Activated CD4-positive, alpha-beta T cell treated with anti-CD3 and anti-CD28 coated beads for 36 hours (primary cell): ENCODE data around the gene CDC37L1. TPM values are rescaled to one million over a fixed set of nuclear protein-coding genes. Genes with fewer than 3 reads are reported as not detected.

Experiments
- ATAC-seq: fragments of 200-7000 bp; cut with Tn5 transposase; one replicate; pipeline ENCODE4 v1.10.0; 2021; ENCODE audit warnings: mild to moderate bottlenecking, moderate library complexity
- CTCF ChIA-PET: fragments of 350-600 bp; sonication (Branson Sonifier 250); formaldehyde crosslinking; loops from one replicate; lab custom pipeline; 2021; ENCODE audit warnings: antibody characterized with exemption; lab: Charles Lee
- POLR2A ChIA-PET: fragments of 350-600 bp; sonication (Branson Sonifier 250); formaldehyde crosslinking; loops from one replicate; lab custom pipeline; 2021; ENCODE audit warnings: antibody characterized with exemption, inconsistent platforms; lab: Charles Lee
- DNase-seq: peaks from one replicate; pipeline ENCODE4 v3.0.0-alpha.2; 2020
- H3K27ac Mint-ChIP-seq: one replicate; pipeline ENCODE4 v1.8.0; 2021; ENCODE audit warnings: mixed read lengths
- H3K27me3 Mint-ChIP-seq: one replicate; pipeline ENCODE4 v1.8.0; 2021; ENCODE audit warnings: mixed read lengths
- H3K36me3 Mint-ChIP-seq: one replicate; pipeline ENCODE4 v1.8.0; 2021; ENCODE audit warnings: low read depth, mixed read lengths
- H3K4me1 Mint-ChIP-seq: one replicate; pipeline ENCODE4 v1.8.0; 2021; ENCODE audit warnings: mixed read lengths
- H3K4me3 Mint-ChIP-seq: one replicate; pipeline ENCODE4 v1.8.0; 2021; ENCODE audit warnings: mild to moderate bottlenecking, moderate library complexity, mixed read lengths
- H3K9me3 Mint-ChIP-seq: one replicate; pipeline ENCODE4 v1.8.0; 2021; ENCODE audit warnings: low read depth, mixed read lengths
- intact Hi-C, 2 experiments: fragments of 100-400 bp; cut with DNase I in 1 of 2; cut with micrococcal nuclease in 1 of 2; formaldehyde crosslinking; loops; one replicate each; pipeline versions ENCODE4 v1.14.2 to v1.15.1; 2022 to 2024; cut with DNase I, micrococcal nuclease
- total RNA-seq, 2 experiments: library from RNA; stranded (reverse); gene quantifications; one replicate each; pipeline ENCODE4 v1.2.3, GENCODE V29; 2021

CDC37L1 gene
- total RNA-seq, 2 experiments from 2014 or later = 8.0 to 9.8 TPM

DNA sequence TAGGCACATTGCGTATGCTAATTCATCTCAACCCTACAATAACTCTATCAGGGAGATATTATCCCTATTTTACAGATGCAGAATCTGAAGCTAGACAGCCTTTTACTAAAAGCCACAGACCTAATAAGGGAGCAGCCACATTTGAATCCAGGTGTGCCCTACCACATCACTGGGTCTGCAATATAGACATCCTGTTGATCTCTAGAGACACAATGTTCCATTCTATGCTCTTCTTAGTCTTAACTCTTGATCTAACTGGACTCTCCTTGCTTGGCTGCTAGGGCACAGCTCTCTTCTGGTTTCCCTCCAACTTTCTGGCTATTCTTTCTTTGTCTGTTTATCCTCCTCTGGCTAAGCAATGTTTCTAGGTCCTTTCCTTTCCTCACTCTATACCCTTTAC is 11.7 kb upstream of the CDC37L1 start:
- intact Hi-C loops = loop anchor here (10.0 kb wide), 2 partner anchors 317 to 1823 kb away; partner anchors contain the start of genes JAK2 (in 1 of the 2) and PUM3 (in 1 of the 2)
- DNase-seq = no peak
- ChIA-PET POLR2A (no interaction called here), CTCF (no interaction called here)
- H3K9me3 Mint-ChIP-seq = no peaks in the 10 kb centered on the region
- peaks cover 3% of the 10 kb centered on the region for H3K36me3 Mint-ChIP-seq
- H3K27ac Mint-ChIP-seq = no peak overlapping the region
- peaks cover 67% of the 10 kb centered on the region for H3K4me1 Mint-ChIP-seq
- no peaks in the 10 kb centered on the region for H3K27me3 Mint-ChIP-seq
- no peak overlapping the region for H3K4me3 Mint-ChIP-seq
- no peak for ATAC-seq

DNA sequence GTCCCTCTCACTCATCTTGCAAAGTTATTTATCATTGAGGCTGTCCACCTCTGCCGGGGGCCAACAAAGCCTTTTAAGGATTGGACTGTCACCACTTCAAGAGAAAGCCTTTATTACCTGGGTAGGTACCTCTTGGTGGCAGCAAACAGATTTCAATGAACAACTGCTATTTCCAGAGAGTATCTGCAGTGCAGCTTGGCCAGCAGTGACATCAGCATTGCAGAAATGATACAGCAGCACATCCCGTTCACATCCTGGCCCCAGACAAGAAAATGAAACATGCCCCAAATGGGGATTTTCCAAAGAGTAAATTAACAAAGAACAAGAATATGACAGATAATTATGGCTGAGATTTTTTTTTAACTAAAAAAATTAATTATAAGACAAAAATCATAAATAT is 10.8 kb upstream of the CDC37L1 start:
- ChIA-PET CTCF (no interaction called here), POLR2A (no interaction called here)
- H3K36me3 Mint-ChIP-seq = no peaks in the 10 kb centered on the region
- no peaks in the 10 kb centered on the region for H3K9me3 Mint-ChIP-seq
- intact Hi-C loops = loop anchor here (10.0 kb wide), 2 partner anchors 316 to 1824 kb away; partner anchors contain the start of genes JAK2 (in 1 of the 2) and PUM3 (in 1 of the 2)
- DNase-seq = no peak
- no peak overlapping the region for H3K4me3 Mint-ChIP-seq
- ATAC-seq = no peak
- H3K27ac Mint-ChIP-seq = no peak overlapping the region
- no peaks in the 10 kb centered on the region for H3K27me3 Mint-ChIP-seq
- H3K4me1 Mint-ChIP-seq = peaks cover 59% of the 10 kb centered on the region

DNA sequence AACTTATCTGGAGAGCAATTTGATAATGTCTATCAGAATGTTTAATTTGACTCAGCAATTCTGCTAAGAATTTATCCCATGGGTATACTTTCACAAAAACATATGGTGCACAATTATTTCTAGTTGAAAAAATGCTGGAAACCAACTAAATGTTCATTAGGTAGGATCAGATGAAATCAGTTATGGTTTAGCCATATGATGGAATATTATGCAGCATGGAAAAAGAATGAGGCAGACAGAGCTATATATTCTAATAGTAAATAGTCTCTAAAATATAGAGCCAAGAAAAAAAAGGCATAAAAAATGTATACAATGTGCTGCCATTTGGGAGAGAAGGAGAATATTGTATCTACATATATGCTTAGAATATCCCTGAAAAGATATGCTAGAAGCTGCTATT is 9.5 kb upstream of the CDC37L1 start:
- no peak for DNase-seq
- no peak for ATAC-seq
- H3K4me1 Mint-ChIP-seq = peaks cover 47% of the 10 kb centered on the region
- ChIA-PET POLR2A (no interaction called here), CTCF (no interaction called here)
- no peak overlapping the region for H3K27ac Mint-ChIP-seq
- intact Hi-C loops = loop anchor here (10.0 kb wide), 5 partner anchors 315 to 1825 kb away; partner anchors contain the start of genes CD274 (in 1 of the 2), JAK2 (in 1 of the 2), PUM3 (in 1 of the 2) and UHRF2 (in 1 of the 2)
- H3K27me3 Mint-ChIP-seq = no peaks in the 10 kb centered on the region
- no peaks in the 10 kb centered on the region for H3K36me3 Mint-ChIP-seq
- no peaks in the 10 kb centered on the region for H3K9me3 Mint-ChIP-seq
- H3K4me3 Mint-ChIP-seq = no peak overlapping the region

- ChIA-PET CTCF (no interaction called here), POLR2A (no interaction called here)
- intact Hi-C loops = loop anchor here (10.0 kb wide), 3 partner anchors 784 to 1744 kb away; partner anchors contain the start of genes CD274 (in 1 of the 2) and UHRF2 (in 1 of the 2)
- Mint-ChIP-seq H3K27ac (peak overlapping the region; percentile 65), H3K27me3 (no peaks in the 10 kb centered on the region), H3K9me3 (no peaks in the 10 kb centered on the region), H3K4me3 (no peak overlapping the region), H3K36me3 (no peaks in the 10 kb centered on the region), H3K4me1 (peaks cover 40% of the 10 kb centered on the region)
- ATAC-seq (no peak), DNase-seq (no peak)
These were observed 8.8 kb upstream of the CDC37L1 start for GRCh38 chr9:4670591-4670990.

- intact Hi-C loops = loop anchor here (10.0 kb wide), 3 partner anchors 783 to 1743 kb away; partner anchors contain the start of genes CD274 (in 1 of the 2) and UHRF2 (in 1 of the 2)
- CTCF ChIA-PET = interaction anchor here (0.8 kb wide), 1 partner anchor 15 kb away, joined by 3 read pairs; no protein-coding TSS in a partner anchor
- Mint-ChIP-seq H3K27me3 (no peaks in the 10 kb centered on the region), H3K36me3 (no peaks in the 10 kb centered on the region), H3K4me1 (peaks cover 28% of the 10 kb centered on the region), H3K4me3 (no peak overlapping the region), H3K9me3 (no peaks in the 10 kb centered on the region), H3K27ac (no peak overlapping the region)
- POLR2A ChIA-PET = no interaction called here
- peak; percentile 42 for ATAC-seq
- no peak for DNase-seq
These were observed 7.6 kb upstream of the CDC37L1 start for GRCh38 chr9:4671737-4672136.

GRCh38 chr9:4674783-4675182 is 4.6 kb upstream of the CDC37L1 start:
- Mint-ChIP-seq H3K27me3 (no peaks in the 10 kb centered on the region), H3K4me3 (no peak overlapping the region), H3K36me3 (no peaks in the 10 kb centered on the region), H3K4me1 (peaks cover 10% of the 10 kb centered on the region), H3K27ac (no peak overlapping the region), H3K9me3 (no peaks in the 10 kb centered on the region)
- no peak for ATAC-seq
- intact Hi-C loops = loop anchor here (5.0 to 10.0 kb wide), 6 partner anchors 158 to 1740 kb away; partner anchors contain the start of genes RFX3 (in 2 of the 2), CD274 (in 1 of the 2), RIC1 (in 1 of the 2) and UHRF2 (in 1 of the 2)
- POLR2A ChIA-PET = no interaction called here
- CTCF ChIA-PET = interaction anchor here (0.8 to 1.0 kb wide), 3 partner anchors 10 to 135 kb away, joined by 3 to 4 read pairs (median 4); partner anchors contain the start of gene PLPP6
- DNase-seq = no peak

GRCh38 chr9:4677392-4677791 is 2.0 kb upstream of the CDC37L1 start:
- no peaks in the 10 kb centered on the region for H3K9me3 Mint-ChIP-seq
- no peaks in the 10 kb centered on the region for H3K36me3 Mint-ChIP-seq
- ATAC-seq (no peak), DNase-seq (no peak)
- no peak overlapping the region for H3K4me3 Mint-ChIP-seq
- intact Hi-C loops = loop anchor here (5.0 to 10.0 kb wide), 6 partner anchors 155 to 1737 kb away; partner anchors contain the start of genes RFX3 (in 2 of the 2), CD274 (in 1 of the 2), RIC1 (in 1 of the 2) and UHRF2 (in 1 of the 2)
- no peaks in the 10 kb centered on the region for H3K4me1 Mint-ChIP-seq
- H3K27ac Mint-ChIP-seq = no peak overlapping the region
- no peaks in the 10 kb centered on the region for H3K27me3 Mint-ChIP-seq
- CTCF ChIA-PET = interaction anchor here (0.9 to 1.0 kb wide), 2 partner anchors 12 to 73 kb away, joined by 3 to 6 read pairs; partner anchors contain the start of gene SPATA6L
- POLR2A ChIA-PET = no interaction called here

DNA sequence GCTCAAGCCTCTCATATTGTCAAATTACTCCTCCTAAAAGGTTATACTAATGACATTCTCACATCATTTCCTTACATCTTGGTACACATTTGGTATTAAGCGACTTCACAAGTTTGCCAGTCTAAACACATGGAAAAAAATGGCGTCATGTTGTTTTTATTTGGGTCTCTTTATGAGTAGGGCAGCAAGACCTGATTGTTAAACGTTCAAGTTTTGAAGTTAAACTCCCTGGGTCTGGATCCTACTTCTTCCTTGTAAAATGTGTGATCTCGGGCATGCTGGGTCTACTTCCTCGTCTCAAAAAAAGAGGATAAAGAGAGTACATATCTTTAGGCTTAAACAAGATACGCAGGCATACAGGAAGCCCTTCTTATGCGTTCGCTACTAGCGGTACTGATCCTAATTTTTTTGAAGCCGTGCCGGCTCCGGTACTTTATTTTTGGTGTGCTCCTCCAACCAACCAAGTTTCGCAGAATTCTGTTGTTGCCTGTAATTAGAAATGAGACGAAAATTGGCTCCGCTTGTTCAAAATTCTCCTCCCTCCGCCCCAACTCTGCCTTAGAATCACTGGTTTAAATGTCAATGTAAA is 596 bp upstream of the CDC37L1 start:
- ChIA-PET CTCF (interaction anchor here (1.0 to 1.4 kb wide), 4 partner anchors 13 to 74 kb away, joined by 3 to 6 read pairs (median 3); partner anchors contain the start of genes AK3 and SPATA6L), POLR2A (interaction anchor here (1.0 kb wide), 2 partner anchors 62 to 115 kb away, joined by 3 read pairs; partner anchors contain the start of gene AK3)
- no peak for DNase-seq
- Mint-ChIP-seq H3K4me3 (no peak overlapping the region), H3K9me3 (no peaks in the 10 kb centered on the region), H3K27ac (no peak overlapping the region), H3K27me3 (no peaks in the 10 kb centered on the region), H3K4me1 (peaks cover 7% of the 10 kb centered on the region), H3K36me3 (peaks cover 6% of the 10 kb centered on the region)
- intact Hi-C loops = loop anchor here (1.0 to 10.0 kb wide), 16 partner anchors 11 to 1736 kb away; partner anchors contain the start of genes CD274 (in 2 of the 2), PLPP6 (in 2 of the 2), RCL1 (in 2 of the 2) and RFX3 (in 2 of the 2)
- peak; percentile 20 for ATAC-seq

- H3K4me3 Mint-ChIP-seq = no peak overlapping the region
- no peaks in the 10 kb centered on the region for H3K9me3 Mint-ChIP-seq
- H3K27ac Mint-ChIP-seq = no peak overlapping the region
- ChIA-PET CTCF (interaction anchor here (1.1 to 1.4 kb wide), 3 partner anchors 16 to 76 kb away, joined by 3 read pairs; no protein-coding TSS in a partner anchor), POLR2A (interaction anchor here (0.6 kb wide), 1 partner anchor 19 kb away, joined by 7 read pairs; no protein-coding TSS in a partner anchor)
- no peaks in the 10 kb centered on the region for H3K27me3 Mint-ChIP-seq
- H3K36me3 Mint-ChIP-seq = peaks cover 14% of the 10 kb centered on the region
- H3K4me1 Mint-ChIP-seq = peaks cover 16% of the 10 kb centered on the region
- intact Hi-C loops = loop anchor here in 1 of 2 experiments (5.0 kb wide), 1 partner anchor 757 kb away; the partner anchor contains the start of gene PLGRKT
- ATAC-seq (no peak), DNase-seq (no peak)
These were observed 780 bp downstream of the CDC37L1 start for GRCh38 chr9:4680173-4680525.

DNA sequence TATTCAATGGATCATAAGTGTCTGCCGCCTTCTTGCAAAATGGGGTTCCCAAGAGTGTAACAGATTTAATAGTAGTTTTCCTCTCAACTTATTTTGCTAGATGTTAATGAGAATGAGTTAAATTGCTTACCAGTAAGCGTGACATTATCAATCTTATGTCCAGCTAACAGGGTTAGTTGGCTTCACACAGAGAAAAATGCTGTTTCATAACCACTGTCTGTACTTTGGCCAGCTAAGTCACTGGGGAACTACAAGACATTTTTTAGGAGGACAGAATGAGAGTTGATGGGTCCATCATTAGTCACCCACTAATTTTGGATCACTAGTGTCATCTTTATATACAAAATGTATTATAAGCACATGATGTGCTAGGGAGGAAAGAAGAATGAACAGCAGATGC is 1.4 kb downstream of the CDC37L1 start:
- no peaks in the 10 kb centered on the region for H3K9me3 Mint-ChIP-seq
- intact Hi-C loops = loop anchor here in 1 of 2 experiments (5.0 kb wide), 1 partner anchor 757 kb away; the partner anchor contains the start of gene PLGRKT
- ChIA-PET POLR2A (interaction anchor here (0.6 to 0.8 kb wide), 2 partner anchors 20 to 60 kb away, joined by 3 to 7 read pairs; no protein-coding TSS in a partner anchor), CTCF (interaction anchor here (1.0 to 1.4 kb wide), 4 partner anchors 15 to 61 kb away, joined by 3 to 5 read pairs (median 4); partner anchors contain the start of gene AK3)
- no peak overlapping the region for H3K4me3 Mint-ChIP-seq
- H3K36me3 Mint-ChIP-seq = peaks cover 17% of the 10 kb centered on the region
- ATAC-seq (no peak), DNase-seq (no peak)
- no peak overlapping the region for H3K27ac Mint-ChIP-seq
- peaks cover 20% of the 10 kb centered on the region for H3K4me1 Mint-ChIP-seq
- no peaks in the 10 kb centered on the region for H3K27me3 Mint-ChIP-seq

- H3K4me3 Mint-ChIP-seq = no peak overlapping the region
- ATAC-seq (no peak), DNase-seq (no peak)
- POLR2A ChIA-PET = no interaction called here
- CTCF ChIA-PET = interaction anchor here (1.4 kb wide), 1 partner anchor 44 kb away, joined by 3 read pairs; no protein-coding TSS in a partner anchor
- peaks cover 24% of the 10 kb centered on the region for H3K36me3 Mint-ChIP-seq
- intact Hi-C loops = loop anchor here in 1 of 2 experiments (5.0 kb wide), 1 partner anchor 752 kb away; the partner anchor contains the start of gene PLGRKT
- no peaks in the 10 kb centered on the region for H3K27me3 Mint-ChIP-seq
- peaks cover 39% of the 10 kb centered on the region for H3K4me1 Mint-ChIP-seq
- H3K27ac Mint-ChIP-seq = no peak overlapping the region
- H3K9me3 Mint-ChIP-seq = no peaks in the 10 kb centered on the region
These were observed 5.5 kb downstream of the CDC37L1 start for GRCh38 chr9:4684820-4685219.
